GM23338 (cell line): ENCODE data around the gene RHBDD1. TPM values are rescaled to one million over a fixed set of nuclear protein-coding genes. Genes with fewer than 3 reads are reported as not detected.

Experiments
- ATAC-seq: fragments of 200-7000 bp; cut with Tn5 transposase; 3 replicates; pipeline ENCODE4 v1.9.1; 2020
- DNase-seq: peaks from one replicate; pipeline ENCODE4 v3.0.0-alpha.2; 2015; ENCODE audit warnings: low spot score
- H2AFZ ChIP-seq: fragments of 200-600 bp; sonication (generic); 2 replicates; pipeline ENCODE4 v1.8.0; 2016; ENCODE audit warnings: antibody characterized with exemption, mild to moderate bottlenecking, moderate library complexity
- H3F3A ChIP-seq: fragments of 200-600 bp; sonication (generic); replicated peaks from 2 replicates; pipeline ENCODE4 v1.8.0; 2017; ENCODE audit warnings: antibody characterized with exemption, mixed run types, low read depth
- H3K27ac ChIP-seq: fragments of 200-600 bp; sonication (generic); 2 replicates; pipeline ENCODE4 v1.6.1; 2016; ENCODE audit warnings: low read depth
- H3K27me3 ChIP-seq: fragments of 200-600 bp; sonication (generic); 2 replicates; pipeline ENCODE4 v1.8.0; 2016; ENCODE audit warnings: mild to moderate bottlenecking, mixed run types, moderate library complexity; ENCODE audit not compliant: insufficient read depth
- H3K36me3 ChIP-seq: fragments of 200-600 bp; sonication (generic); 2 replicates; pipeline ENCODE4 v1.8.0; 2016; ENCODE audit warnings: mild to moderate bottlenecking; ENCODE audit not compliant: insufficient read depth
- H3K4me1 ChIP-seq: fragments of 200-600 bp; sonication (generic); 2 replicates; pipeline ENCODE4 v1.8.0; 2016; ENCODE audit warnings: mild to moderate bottlenecking, moderate library complexity; ENCODE audit not compliant: insufficient read depth
- H3K4me2 ChIP-seq: fragments of 200-600 bp; sonication (generic); 2 replicates; pipeline ENCODE4 v1.7.1; 2017; ENCODE audit warnings: mixed run types
- H3K4me3 ChIP-seq: fragments of 200-600 bp; sonication (generic); 2 replicates; pipeline ENCODE4 v1.6.1; 2016; ENCODE audit warnings: mixed run types
- H3K79me2 ChIP-seq: fragments of 200-600 bp; sonication (generic); replicated peaks from 2 replicates; pipeline ENCODE4 v1.8.0; 2017; ENCODE audit warnings: mild to moderate bottlenecking; ENCODE audit not compliant: insufficient read depth
- H3K9me2 ChIP-seq: fragments of 200-600 bp; sonication (generic); 2 replicates; pipeline ENCODE4 v1.8.0; 2017; ENCODE audit not compliant: insufficient read depth
- H4K20me1 ChIP-seq: fragments of 200-600 bp; sonication (generic); replicated peaks from 2 replicates; pipeline ENCODE4 v1.8.0; 2017; ENCODE audit warnings: mild to moderate bottlenecking; ENCODE audit not compliant: insufficient read depth
- H3K27ac Mint-ChIP-seq: 2 replicates; pipeline ENCODE4 v1.8.0; 2020; ENCODE audit warnings: inconsistent platforms, mild to moderate bottlenecking, moderate library complexity, mixed read lengths
- H3K27me3 Mint-ChIP-seq: 3 replicates; pipeline ENCODE4 v1.8.0; 2022; ENCODE audit warnings: low read depth, mild to moderate bottlenecking, moderate library complexity, mixed read lengths, inconsistent platforms; ENCODE audit not compliant: insufficient read depth, poor library complexity
- H3K36me3 Mint-ChIP-seq: 3 replicates; pipeline ENCODE4 v1.8.0; 2021; ENCODE audit warnings: low read depth, mild to moderate bottlenecking, inconsistent platforms, moderate library complexity, mixed read lengths
- H3K4me1 Mint-ChIP-seq: 3 replicates; pipeline ENCODE4 v1.8.0; 2020; ENCODE audit warnings: mild to moderate bottlenecking, inconsistent platforms, mixed read lengths
- H3K4me3 Mint-ChIP-seq: 3 replicates; pipeline ENCODE4 v1.8.0; 2021; ENCODE audit warnings: moderate library complexity, mild to moderate bottlenecking, inconsistent platforms, mixed read lengths
- H3K9me3 Mint-ChIP-seq: 3 replicates; pipeline ENCODE4 v1.8.0; 2020; ENCODE audit warnings: moderate library complexity, mild to moderate bottlenecking, inconsistent platforms, mixed read lengths
- CREB1 ChIP-seq: fragments of 250-450 bp; sonication (Bioruptor Pico); IDR thresholded peaks from 2 replicates; pipeline ENCODE4 v1.5.0; 2020; ENCODE audit warnings: low read depth, mild to moderate bottlenecking, moderate library complexity
- CTCF ChIP-seq, 2 experiments: fragments of 200-600 bp in 1 of 2; sonication (generic) in 1 of 2; conservative IDR thresholded peaks; 2 replicates each; pipeline versions ENCODE4 v1.5.1 to v1.6.1; 2016 to 2017; ENCODE audit warnings: antibody characterized with exemption in 2 of 2, low read depth in 2 of 2, mild to moderate bottlenecking in 2 of 2, moderate library complexity in 1 of 2
- ETS1 ChIP-seq: IDR thresholded peaks from 2 replicates; pipeline ENCODE4 v1.6.1; 2016; ENCODE audit warnings: antibody characterized with exemption
- EZH2 ChIP-seq: fragments of 200-600 bp; sonication (generic); IDR thresholded peaks from one replicate; pipeline ENCODE4 v1.8.0; 2017; ENCODE audit warnings: antibody characterized with exemption, mild to moderate bottlenecking, low read depth; ENCODE audit not compliant: unreplicated experiment
- EZH2phosphoT487 ChIP-seq: fragments of 200-600 bp; sonication (generic); IDR thresholded peaks from one replicate; pipeline ENCODE4 v1.8.1; 2018; ENCODE audit warnings: antibody characterized with exemption; ENCODE audit not compliant: unreplicated experiment
- JUNB ChIP-seq: IDR thresholded peaks from one replicate; pipeline ENCODE4 v1.6.1; 2016; ENCODE audit warnings: antibody characterized with exemption; ENCODE audit not compliant: unreplicated experiment
- NANOG ChIP-seq: IDR thresholded peaks from 2 replicates; pipeline ENCODE4 v1.6.1; 2016; ENCODE audit warnings: antibody characterized with exemption, borderline replicate concordance
- POLR2AphosphoS5 ChIP-seq: IDR thresholded peaks from 2 replicates; pipeline ENCODE4 v1.6.1; 2016; ENCODE audit warnings: antibody characterized with exemption, low read depth
- REST ChIP-seq: IDR thresholded peaks from one replicate; pipeline ENCODE4 v1.6.1; 2018; ENCODE audit warnings: antibody characterized with exemption; ENCODE audit not compliant: unreplicated experiment
- STAT1 ChIP-seq: IDR thresholded peaks from one replicate; pipeline ENCODE4 v1.6.1; 2016; ENCODE audit warnings: antibody characterized with exemption; ENCODE audit not compliant: unreplicated experiment
- ZNF114 ChIP-seq: fragments of 250-450 bp; sonication (Bioruptor Pico); IDR thresholded peaks from 2 replicates; pipeline ENCODE4 v1.5.0; 2020; ENCODE audit warnings: mild to moderate bottlenecking, moderate library complexity
- ZNF331 ChIP-seq: fragments of 250-450 bp; sonication (Bioruptor Pico); IDR thresholded peaks from 2 replicates; pipeline ENCODE4 v1.5.0; 2020; ENCODE audit warnings: low read depth, mild to moderate bottlenecking, moderate library complexity
- ZNF462 ChIP-seq: fragments of 250-450 bp; sonication (Bioruptor Pico); IDR thresholded peaks from 2 replicates; pipeline ENCODE4 v1.5.0; 2020; ENCODE audit warnings: mild to moderate bottlenecking, moderate library complexity
- polyA plus RNA-seq: library from polyadenylated mRNA; unstranded; fragments of >200 nt; fragmentation: Nextera tagmentation; extraction: Ambion mirVana; gene quantifications from 2 replicates; pipeline ENCODE4 v1.2.1, GENCODE V29; 2016
- total RNA-seq: library from RNA; depleted of rRNA; stranded (reverse); fragments of >200 nt; shearing (Covaris generic); gene quantifications from 2 replicates; pipeline ENCODE4 v1.2.3, GENCODE V29; 2014

RHBDD1 gene
- total and polyA plus RNA-seq, 2 experiments from 2014 or later, result 7.3 to 13.0 TPM

GRCh38 chr2:226828191-226828590 is 7.7 kb upstream of the RHBDD1 start:
- Mint-ChIP-seq H3K9me3 (no peaks in the 10 kb centered on the region), H3K4me1 (no peaks in the 10 kb centered on the region), H3K27ac (no peak overlapping the region), H3K4me3 (no peak overlapping the region), H3K27me3 (no peaks in the 10 kb centered on the region), H3K36me3 (no peaks in the 10 kb centered on the region)
- Histone ChIP-seq H3K36me3 (no peaks in the 10 kb centered on the region), H3F3A (no peaks in the 10 kb centered on the region), H3K4me2 (no peak overlapping the region), H3K27me3 (no peaks in the 10 kb centered on the region), H3K27ac (no peak overlapping the region), H3K4me3 (no peak overlapping the region), H4K20me1 (no peaks in the 10 kb centered on the region; the same call in 1 of the 2 replicates), H3K9me2 (no peaks in the 10 kb centered on the region), H3K79me2 (no peaks in the 10 kb centered on the region), H2AFZ (no peak overlapping the region), H3K4me1 (no peaks in the 10 kb centered on the region)
- ATAC-seq (no peak), DNase-seq (no peak)
- TF ChIP-seq ZNF114 (CRISPR knock-in tag) (no peak), JUNB (no peak), STAT1 (no peak), CTCF (conservative IDR thresholded peaks at IDR 0.05; ENCODE audit: low read depth in 2 of 2) (no peak), CREB1 (CRISPR knock-in tag) (no peak), NANOG (no peak), ZNF462 (CRISPR knock-in tag) (no peak), REST (no peak), POLR2AphosphoS5 (no peak), ZNF331 (CRISPR knock-in tag) (no peak), ETS1 (no peak), EZH2 (no peak), EZH2phosphoT487 (no peak)
